A549 (cell line): ENCODE measurements around the gene TMEM88.

Experiments
- MYC ChIP-seq: IDR thresholded peaks from 2 replicates; pipeline ENCODE4 v1.6.1; 2012; ENCODE audit warnings: mild to moderate bottlenecking, inconsistent platforms, low read length, improper control_type of control experiment, borderline replicate concordance
- RAD21 ChIP-seq, 2 experiments: fragments of >200 bp in 1 of 2; sonication (Bioruptor Twin) in 1 of 2; formaldehyde crosslinking in 1 of 2; IDR thresholded peaks in 1 of 2; conservative IDR thresholded peaks in 1 of 2; 2 replicates in 1 of 2; 3 replicates in 1 of 2; pipeline ENCODE4 v1.6.1; 2012 to 2018; ENCODE audit warnings: inconsistent platforms in 1 of 2
- TF ChIP-seq, protein P1 (sequence below): fragments of 200-600 bp; sonication (generic); IDR thresholded peaks from 2 replicates; pipeline ENCODE4 v1.6.1; 2016; ENCODE audit warnings: antibody characterized with exemption, mild to moderate bottlenecking, moderate library complexity

DNA sequence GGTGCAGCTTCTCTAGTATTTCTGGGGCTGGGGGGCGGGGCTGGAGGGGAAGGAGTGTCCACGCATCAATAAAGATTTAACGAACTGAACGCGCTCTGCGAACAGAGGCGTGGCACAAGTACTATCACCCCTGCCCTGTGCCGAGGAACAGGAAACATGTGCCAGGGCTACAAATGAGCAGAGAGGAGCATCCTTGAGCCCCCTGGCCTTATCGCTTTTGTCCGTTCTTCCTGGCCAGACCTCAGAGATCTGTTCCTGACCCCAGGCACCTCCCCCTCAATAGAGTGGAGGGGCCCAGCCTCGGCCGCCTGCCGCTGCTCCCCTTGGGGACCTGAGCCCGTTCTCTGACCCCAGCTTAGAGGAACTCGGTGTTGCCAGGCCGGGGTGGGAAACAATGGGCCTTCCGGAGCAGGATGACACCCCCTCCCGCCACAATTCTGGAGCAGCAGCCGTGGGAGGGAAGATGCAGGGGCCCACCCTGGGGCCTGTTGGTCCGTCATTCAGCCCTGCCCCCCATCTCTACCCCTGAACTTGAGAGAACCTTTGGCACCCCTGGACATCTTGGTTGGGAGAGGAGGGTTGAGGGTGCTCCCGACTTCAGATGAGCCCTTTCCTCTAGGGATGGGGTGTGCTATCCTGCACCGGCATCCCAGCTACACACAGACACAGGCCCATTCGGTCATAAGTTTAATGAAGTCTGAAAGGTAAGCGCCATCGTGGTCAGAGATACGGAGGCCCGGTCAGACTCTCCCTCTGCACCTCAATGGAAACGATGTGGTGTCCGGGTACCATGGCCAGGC is 1.3 kb downstream of the TMEM88 start:
- TF ChIP-seq, protein P1, sequence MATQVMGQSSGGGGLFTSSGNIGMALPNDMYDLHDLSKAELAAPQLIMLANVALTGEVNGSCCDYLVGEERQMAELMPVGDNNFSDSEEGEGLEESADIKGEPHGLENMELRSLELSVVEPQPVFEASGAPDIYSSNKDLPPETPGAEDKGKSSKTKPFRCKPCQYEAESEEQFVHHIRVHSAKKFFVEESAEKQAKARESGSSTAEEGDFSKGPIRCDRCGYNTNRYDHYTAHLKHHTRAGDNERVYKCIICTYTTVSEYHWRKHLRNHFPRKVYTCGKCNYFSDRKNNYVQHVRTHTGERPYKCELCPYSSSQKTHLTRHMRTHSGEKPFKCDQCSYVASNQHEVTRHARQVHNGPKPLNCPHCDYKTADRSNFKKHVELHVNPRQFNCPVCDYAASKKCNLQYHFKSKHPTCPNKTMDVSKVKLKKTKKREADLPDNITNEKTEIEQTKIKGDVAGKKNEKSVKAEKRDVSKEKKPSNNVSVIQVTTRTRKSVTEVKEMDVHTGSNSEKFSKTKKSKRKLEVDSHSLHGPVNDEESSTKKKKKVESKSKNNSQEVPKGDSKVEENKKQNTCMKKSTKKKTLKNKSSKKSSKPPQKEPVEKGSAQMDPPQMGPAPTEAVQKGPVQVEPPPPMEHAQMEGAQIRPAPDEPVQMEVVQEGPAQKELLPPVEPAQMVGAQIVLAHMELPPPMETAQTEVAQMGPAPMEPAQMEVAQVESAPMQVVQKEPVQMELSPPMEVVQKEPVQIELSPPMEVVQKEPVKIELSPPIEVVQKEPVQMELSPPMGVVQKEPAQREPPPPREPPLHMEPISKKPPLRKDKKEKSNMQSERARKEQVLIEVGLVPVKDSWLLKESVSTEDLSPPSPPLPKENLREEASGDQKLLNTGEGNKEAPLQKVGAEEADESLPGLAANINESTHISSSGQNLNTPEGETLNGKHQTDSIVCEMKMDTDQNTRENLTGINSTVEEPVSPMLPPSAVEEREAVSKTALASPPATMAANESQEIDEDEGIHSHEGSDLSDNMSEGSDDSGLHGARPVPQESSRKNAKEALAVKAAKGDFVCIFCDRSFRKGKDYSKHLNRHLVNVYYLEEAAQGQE: no peak
- TF ChIP-seq MYC: no peak
- no peak for TF ChIP-seq RAD21 (conservative IDR thresholded peaks at IDR 0.05 in 1 of 2, IDR thresholded peaks at IDR 0.05 in 1 of 2)
